HG02678 (cell line): ENCODE measurements around the gene RPH3AL.

Experiments
- ATAC-seq: cut with Tn5 transposase; IDR thresholded peaks from one replicate; pipeline ENCODE4 v1.9.1; 2021; ENCODE audit warnings: mild to moderate bottlenecking, moderate library complexity; ENCODE audit not compliant: unreplicated experiment

RPH3AL gene

DNA sequence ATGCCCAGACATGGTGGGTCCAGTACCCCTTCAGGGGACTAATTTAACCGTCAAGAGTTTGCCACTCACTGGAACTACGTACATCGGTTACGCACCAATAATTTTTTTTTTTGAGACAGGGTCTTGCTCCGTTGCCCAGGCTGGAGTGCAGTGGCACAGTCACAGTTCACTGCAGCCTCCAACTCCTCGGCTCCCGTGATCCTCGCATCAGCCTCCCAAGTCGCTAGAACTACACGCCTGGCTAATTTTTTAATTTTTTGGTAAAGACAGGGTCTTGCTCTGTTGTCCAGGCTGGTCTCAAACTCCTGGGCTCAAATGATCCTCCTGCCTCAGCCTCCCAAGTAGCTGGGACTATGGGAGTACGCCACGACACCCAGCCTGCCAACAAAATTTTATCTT is 15.6 kb downstream of the RPH3AL start:
- no peak for ATAC-seq

DNA sequence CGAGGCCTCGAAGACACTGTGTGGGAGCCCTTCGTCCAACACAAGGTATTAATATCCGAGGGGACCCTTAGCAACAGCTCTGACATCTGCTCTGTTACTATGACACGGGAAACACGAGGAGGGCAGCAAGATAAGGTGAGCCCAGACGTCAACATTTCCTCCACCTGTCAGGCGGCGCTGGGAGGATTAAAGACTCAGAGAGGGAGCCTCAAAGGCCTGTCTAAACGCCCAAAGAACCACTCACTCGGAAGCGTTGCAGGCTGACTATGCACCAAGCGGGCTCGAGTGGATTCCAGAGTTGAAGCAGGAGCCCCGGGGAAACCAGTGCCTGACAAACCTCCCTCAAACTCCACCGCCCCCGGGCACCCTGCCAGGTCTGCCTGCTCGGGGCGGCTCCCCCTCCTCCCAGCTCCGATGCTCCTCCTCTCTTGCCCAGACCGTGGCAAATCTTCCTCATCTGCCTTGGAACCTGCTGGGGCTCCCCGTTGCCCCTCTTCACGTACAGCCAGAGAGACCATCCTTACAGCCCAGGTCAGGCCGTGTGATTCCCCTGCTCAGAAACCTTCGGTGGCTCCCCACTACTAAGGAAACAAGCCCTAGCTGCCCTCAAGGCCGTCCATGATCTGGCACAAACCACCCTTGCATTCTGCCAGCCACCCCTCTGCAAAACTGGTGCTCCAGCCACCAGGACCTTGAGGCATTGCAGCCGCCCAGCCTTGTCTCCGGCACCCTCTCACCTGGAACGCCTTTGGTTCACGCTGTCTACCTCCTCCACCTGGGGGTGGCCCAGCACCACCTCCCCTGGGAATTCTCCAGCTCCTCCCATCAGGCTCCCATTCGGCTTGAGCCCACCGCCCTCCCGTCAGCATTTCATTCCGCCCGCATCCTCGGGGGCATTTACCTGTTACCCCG is 16.2 kb downstream of the RPH3AL start:
- no peak for ATAC-seq

DNA sequence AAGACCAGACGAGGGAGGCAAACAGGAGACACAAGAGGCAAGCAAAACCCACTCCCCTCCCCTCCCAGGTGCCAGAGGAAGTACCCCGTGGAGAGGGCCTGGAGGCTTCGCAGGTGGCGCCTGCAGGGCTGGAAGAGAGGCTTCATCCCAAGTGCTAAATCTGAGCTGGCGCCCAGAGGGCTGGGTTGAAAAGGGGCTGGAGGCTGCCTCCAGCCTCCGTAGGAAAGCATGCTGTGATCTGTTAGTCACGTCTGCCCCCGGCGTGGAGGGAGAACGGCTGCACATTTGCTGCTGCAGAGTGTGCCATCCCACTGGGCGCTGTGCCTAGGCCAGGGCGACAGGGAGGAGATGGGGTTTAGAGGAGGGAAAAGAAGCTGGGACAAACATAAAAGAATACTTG is 16.9 kb downstream of the RPH3AL start:
- ATAC-seq: no peak

DNA sequence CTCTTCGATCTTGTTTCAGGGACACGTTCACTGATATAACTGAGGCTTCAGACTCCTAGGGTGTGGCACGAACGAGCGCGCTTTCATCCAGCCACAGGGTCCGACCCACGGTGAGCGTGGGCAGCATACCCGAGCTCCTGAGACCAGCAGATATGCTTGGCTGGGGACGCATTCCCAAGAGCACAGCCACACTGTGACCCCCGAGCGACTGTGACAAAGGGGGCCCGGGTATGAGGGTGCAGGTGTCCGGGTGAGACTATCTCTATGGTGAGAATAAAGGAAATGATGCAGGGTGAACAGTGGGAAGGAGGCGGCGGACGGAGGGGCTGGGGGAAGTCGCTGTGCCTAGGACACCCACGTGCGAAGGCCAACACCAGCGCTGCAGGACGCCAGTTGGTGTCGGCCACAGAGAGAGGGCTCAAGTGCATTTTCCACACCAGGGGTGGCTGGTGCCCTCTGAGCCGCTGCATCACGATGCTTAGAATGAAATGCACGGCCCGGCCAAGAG is 17.6 kb downstream of the RPH3AL start:
- no peak for ATAC-seq

DNA sequence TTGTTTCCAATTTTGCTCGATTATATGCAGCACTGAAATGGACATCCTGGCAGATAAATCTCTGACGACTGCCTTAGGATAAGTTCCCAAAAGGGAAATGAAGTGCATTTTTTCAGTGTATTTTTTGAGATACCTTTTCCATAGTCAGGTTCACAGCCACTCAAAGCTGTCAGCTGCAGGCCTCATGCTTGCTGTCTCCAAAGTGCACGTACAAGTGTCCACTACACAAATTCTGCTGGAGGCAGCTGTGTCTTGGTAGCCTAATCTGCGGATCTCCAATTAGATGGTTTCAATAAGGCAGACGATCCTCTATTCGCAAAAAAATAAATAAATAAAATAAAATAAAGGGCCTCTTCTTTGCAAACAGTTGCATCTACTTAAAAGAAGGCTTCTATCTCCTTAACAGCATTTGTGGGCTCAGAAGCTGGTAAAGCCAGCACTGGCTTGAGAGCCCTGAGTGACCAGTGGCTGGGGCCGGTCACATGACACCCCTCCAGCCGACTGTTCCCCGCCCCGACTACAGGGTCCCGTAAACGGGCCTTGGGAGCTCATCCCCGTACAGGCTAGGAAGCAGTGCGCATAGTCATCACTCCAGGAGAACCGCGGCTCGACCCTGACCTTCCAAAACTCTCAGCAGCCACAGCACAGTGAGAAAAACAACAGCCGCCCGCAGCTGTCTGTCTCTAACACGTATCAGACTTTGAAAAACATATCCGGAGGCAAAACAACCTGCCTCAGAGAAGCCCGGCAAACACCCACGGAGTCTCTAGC is 18.8 kb downstream of the RPH3AL start:
- ATAC-seq: no peak

DNA sequence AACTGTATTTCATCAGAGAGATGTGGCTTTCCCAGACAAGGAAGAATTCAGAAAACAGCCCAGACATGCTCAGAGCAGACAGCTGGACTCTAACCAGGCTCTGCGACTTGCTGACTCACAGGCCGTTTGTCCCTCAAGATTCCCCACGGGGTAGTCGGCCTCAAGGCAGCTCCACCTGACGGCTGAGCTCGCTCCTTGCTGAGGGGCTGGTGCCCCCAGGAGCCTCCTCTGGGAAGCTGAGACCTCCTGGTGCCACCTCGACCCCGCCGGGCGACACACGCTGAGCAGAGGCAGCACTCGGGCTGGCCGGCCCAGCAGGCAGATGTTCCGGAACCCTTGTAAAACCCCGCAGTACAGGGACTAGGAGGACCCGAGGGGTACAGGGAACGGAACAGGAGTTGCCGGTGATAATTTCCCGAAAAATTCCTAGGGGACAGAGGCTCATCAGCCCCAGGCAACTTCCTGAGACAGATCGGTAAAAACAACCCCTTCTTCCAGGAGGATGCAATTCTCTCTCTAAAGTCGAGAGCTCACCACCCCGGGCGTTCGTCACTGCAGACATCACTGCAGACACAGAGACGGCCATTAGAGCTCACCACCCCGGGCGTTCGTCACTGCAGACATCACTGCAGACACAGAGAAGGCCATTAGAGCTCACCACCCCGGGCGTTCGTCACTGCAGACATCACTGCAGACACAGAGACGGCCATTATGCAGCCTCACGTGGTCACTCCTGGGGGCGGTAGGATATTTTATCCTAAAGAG is 19.9 kb downstream of the RPH3AL start:
- ATAC-seq: no peak

DNA sequence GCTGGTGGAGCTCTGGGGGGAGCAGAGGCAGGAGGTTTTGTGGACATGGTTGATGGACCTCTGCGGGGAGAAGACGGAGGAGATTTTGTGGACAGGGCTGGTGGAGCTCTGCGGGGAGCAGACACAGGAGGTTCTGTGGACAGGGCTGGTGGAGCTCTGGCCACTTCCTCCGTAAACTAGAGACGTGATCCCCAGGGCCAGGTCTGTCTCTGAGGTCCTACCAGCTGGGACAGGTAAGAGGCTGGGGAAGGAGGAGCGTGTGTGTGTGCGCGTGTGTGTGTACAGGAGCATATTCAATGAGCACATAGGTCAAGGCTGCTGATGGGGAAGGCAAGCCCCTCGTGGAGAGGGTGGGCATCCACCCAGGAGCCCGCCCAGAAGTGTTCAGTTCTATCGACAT is 20.6 kb downstream of the RPH3AL start:
- ATAC-seq: no peak

DNA sequence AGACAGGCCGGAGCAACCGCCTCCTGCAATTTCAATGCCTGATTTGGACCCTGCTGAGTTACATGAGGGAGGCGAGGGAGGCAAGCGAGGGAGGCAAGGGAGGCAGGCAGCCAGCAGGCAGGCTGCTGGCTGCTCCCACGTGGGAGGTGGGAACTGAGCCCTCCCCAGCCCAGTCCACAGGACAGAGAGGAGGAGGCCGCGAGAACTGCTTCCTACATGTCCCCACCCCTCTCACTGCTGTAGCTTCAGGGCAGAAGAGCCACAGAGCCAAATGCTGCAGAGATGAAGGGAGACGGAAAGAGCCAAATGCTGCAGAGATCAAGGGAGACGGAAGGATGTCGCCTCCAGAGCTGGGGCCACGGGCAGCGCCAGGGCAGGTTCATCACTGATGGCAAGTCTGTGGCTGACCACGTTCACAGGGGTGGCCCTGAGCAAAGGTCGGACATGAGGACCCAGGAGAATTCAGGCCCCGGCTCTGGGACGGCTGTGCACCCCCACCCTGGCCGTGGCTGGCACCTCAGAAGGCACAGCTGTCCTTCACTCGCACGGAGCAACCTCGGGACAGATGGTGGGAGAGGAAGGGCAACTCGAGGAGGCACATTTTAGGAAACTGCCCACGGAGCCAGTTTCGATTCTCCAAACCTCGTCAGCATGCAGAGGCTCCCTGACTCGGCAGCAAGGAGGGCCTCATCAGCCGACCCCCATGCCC is 21.5 kb downstream of the RPH3AL start:
- no peak for ATAC-seq

DNA sequence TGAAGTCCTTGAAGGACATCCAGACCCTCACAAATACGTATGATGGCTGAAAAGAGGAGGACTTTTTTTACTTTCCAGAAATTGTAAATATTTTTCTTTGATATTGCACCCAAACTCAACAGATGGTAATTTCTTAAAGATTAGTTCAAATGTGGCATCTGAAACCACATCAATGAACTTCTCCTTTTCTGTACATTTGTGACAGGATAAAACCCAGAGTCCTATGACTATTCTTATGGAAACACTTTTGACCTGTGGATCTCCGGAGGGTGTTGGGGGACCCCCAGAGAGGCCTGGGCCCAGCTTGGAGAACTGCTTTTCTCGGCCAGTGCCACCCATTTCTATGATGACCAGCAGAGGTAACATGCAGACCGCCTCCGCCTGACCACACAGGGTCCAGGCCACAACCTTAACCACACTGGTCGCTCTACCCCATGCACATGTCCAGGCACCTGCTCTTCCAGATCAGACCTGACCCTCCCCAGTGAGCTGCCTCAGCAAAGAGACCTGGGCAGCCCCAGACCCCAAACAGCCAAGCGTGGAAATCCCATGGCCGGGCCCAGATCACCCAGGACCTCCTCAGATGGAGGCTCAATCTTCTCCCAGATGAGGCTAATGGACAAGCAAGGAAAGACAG is 22.7 kb downstream of the RPH3AL start:
- no peak for ATAC-seq

DNA sequence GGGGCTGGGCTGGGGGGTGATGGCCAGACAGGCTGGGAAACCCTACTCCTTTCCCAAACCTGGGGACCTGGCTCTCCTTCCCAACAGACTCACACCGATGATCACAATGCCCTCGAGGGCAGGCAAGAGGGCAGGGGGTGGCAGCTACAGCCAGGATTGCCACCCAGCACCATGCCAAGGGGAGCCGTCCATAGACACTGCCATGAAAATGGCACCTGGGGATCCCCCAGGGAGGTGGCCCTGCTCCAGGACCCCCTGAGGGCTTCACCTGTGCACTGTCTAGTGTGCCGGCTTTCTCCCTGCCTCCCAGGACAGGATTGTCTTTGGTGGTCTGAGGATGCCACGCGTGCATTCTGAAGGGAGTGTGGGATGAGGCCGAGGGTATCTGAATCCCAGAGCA is 24.6 kb downstream of the RPH3AL start:
- no peak for ATAC-seq

DNA sequence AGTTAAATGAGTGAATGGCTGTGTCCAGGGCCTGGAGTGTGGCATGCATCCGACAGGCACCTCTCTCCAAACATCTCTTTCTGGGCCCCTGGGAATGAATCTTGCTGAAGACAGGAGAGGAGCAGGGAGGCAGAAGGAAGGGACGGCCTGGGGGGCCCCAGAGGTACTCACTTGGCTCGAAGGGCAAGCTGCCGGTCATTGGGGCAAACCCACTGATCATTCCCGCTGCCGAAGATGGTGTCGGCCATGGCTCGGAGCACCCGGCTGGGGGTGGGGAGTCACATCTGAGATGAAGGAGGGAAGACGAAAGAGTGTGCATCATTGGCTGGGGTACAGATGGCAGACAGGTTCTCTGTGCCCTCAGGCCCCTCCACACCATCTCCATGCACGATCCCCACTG is 25.3 kb downstream of the RPH3AL start:
- no peak for ATAC-seq

DNA sequence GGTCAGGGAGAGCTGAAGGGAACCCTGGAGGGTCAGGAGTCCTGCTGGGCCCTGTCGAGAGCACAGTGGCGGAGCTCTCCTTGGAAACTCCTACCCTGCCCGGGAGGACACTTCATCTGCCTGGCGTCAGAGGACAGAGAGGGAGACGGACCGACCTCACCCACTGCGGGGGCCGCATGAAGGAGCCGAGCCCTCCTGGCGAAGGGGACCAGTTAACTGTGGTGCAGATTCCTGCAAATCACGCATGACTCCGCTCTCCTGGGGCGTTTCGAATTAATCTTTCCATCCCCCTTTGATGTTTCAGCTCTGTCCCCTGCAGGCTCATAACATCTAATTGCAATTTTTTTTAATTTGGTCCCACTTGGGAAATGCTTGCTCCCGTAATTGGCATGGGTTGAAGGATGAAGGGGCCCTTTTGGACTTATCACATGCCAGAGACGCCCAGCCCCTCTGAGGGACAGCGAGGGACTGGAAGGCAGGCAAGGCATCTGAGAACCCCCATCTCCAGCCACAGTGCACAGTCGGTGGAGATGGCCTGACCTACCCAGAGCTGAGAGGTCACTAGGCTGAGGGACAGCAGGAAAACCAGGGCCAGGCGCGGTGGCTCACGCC is 26.5 kb downstream of the RPH3AL start:
- ATAC-seq: no peak

DNA sequence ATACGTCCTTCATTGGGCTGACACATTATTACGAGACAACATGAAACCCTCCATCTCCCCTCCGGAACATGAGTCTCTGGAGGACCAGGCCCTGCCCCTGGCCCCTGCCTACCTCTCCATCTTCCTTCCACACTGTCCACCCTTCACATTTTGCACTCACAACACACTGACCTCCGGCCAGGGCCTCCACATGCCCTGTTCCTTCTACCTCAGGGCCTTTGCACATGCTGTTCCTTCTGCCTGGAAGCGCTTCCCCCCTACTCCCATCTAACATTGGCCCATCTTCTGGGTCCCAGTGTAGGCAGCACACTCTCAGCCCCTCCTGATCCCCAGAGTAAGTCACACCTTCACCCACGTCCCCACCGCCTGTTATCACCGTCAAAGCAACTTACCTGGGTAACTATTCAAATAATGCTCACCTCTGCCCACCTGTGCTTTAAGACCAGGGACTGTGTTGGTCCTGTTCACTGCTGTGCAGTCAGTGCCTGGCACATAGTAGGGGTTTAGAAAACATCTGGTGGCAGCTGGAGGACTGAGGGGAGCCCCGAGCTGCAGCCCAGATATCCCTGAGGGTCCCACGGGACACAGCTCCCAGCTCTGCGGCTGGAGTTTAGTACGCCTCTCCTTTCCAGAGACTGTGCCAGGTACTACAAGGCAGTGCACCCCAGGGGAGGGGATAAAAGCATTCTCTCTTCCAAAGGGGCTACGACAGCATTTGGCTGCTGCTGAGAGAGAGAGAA is 27.2 kb downstream of the RPH3AL start:
- no peak for ATAC-seq

DNA sequence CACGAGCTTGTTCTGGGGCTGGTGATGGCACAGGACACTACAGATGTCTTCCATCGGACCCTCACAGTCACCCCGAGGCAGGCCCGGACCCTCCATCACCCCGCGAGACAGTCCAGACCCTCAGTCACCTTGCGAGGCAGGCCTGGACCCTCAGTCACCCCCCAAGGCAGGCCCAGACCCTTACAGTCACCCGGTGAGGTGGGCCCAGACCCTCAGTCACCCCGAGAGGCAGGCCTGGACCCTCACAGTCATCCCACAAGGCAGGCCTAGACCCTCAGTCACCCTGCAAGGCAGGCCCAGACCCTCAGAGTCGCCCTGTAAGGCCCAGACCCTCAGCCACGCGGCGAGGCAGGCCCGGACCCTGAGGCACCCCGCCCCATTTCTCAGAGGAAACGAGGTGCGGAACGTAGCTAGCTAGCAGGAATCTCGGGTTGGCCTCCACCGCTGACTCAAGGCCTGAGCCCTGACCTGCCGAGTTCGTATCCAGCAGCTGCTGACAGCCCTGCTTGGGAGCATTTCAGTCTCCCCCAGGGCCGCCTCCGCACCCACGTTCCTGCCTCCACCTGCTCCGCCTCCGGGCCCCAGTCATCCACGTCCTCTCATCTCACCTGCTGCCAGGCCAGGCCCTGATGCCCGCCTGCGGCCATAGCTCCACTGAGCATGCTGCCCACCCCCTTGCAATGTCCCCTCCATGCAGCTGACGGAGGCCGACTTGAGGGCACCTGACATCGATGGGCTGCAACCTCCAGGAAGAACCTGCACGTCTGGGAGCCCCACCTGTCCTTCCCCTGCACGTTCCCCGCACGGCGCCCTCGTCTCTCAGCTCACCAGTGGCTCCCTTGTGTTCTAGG is 28.7 kb downstream of the RPH3AL start:
- ATAC-seq: no peak

DNA sequence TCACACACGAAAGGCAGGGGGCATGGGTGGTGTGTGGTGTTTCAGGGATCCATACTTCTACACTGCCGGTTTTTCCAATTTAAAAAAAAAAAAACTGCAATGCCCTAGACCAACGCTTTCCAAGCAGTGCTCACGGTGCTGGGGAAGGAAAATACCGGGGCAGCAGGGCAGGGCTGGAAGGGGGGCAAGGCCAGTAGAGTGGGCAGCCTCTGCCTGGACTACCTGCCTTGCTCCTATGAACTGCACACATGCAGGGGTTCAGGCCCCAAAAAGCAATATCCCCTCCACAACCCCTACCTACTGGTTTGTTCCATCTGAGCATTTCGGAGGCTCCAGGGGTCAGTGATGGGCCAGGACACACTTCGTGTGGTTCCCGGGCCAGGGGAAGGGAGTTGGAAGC is 29.4 kb downstream of the RPH3AL start:
- ATAC-seq: no peak

DNA sequence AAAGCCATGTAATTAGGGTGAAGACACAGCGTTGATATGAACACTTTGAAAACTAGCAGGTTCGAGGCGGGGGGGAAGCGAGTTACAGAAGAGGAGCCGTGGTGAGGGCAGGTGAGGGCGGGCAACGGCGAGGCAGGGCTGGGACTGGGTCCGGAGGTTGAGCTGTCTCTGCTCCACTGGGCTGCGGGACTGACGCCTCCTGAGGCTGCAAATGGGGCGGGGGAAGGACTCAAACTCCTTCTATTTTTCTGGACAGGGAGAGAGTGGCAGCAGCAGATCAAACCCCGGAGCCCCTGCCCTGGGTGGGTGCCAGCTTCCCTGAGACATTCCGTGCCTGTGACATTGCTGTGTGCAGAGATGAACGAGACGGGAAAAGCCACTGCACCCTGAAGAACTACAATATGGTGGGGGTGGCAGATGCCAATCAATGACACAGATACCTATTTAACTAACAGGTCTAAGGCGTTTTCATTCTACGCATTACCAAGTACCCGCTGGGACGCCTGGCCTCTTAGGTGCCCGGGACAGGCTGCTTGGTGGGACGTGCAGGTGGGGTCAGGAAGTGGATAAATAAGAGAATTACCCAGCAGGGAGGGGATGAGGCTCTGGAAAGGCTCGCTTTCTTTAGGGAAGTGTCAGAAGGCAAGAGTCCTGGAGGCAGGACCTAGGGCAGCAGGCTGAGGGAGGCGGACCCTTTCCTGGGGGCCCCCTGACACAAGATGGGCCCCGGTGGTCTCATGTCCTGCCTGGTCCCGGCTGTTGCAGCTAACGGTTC is 30.4 kb downstream of the RPH3AL start:
- no peak for ATAC-seq

DNA sequence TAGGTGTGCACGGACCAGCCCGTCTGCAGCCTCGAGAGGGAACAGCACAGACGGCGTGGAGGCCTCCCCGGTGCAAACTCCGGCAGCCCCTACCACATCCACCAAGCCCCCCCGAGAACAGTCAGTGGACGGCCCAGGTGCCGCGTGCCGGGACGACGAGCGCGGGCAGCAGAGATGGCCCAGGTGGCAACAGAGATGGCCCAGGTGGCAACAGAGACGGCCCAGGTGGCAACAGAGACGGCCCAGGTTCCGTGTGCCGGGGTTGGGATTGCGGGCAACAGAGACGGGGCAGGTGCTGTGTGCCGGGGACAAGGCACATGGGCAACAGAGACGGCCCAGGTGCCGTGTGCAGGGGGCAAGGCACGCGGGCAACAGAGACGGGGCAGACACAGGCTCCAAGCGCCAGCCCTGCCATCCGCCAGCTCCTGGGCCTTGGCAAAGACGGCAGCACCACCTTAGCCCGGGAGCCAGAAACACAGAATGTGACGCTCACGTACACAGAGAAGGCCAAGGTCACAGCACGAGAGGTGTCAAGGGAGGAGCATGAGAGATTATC is 31.1 kb downstream of the RPH3AL start:
- no peak for ATAC-seq
